Measurements from ENCODE around the gene GRIN2A. TPM values are rescaled to one million over a fixed set of nuclear protein-coding genes. Genes with fewer than 3 reads are reported as not detected.

GRIN2A gene
- polyA plus RNA-seq, 1 donor (not counting 4 experiments of a cell fraction or from before 2014, with no cell fraction given) = 0.01 TPM

DNA sequence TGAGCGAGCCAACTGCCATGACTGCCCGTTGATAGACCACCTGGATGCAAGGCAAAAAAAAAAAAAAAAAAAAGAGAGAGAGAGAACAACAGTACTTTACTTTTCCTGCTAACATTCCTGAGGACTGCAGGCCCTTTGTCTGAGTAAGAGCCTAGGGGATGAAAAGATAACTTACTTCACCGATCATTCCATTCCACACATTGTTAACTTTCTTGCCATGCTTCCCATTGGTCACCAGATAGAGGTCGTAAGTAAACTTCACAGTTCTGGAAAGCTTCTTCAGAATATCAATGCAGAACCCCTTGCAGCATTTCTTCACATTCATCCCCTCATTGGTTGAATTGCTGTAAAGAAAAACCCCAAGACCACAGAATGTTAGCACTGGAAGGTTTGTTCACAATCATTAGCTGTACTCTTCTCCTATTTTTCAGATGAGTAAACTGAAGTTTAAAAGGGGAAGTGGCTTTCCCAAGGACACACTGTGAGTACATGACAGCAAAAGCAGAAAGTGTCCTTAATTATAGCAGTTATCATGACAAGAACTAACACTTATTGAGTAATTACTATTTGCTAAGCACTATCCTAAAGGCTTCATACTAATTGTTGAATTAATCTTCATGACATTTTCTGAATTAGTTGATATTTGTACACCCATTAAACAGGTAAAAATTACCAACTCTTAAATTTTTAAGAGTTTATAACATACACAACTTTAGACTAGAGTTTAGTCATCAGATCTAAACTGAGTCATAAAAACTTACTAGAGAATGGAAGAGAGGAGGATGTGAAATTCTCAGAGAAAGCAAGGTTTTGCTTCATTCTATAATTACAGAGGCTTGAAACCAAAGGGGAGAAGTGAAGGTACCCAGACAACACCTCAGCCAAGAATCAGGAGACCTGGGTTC is 341.2 kb downstream of the GRIN2A start:
- no peaks in the 10 kb centered on the region for H3K79me2 ChIP-seq (ENCODE audit: control insufficient read depth, insufficient read depth, low read length)
- no peak overlapping the region for H3K4me3 ChIP-seq (ENCODE audit: control insufficient read depth in 2 of 3, extremely low read depth in 1 of 3, insufficient read depth in 2 of 3, low read depth in 1 of 3, low read length in 3 of 3)
- no peaks in the 10 kb centered on the region for H3K36me3 ChIP-seq (ENCODE audit: control insufficient read depth in 2 of 2, extremely low read depth in 1 of 2, insufficient read depth in 2 of 2, low read length in 2 of 2)
- no peaks in the 10 kb centered on the region for H3K27me3 ChIP-seq (ENCODE audit: control insufficient read depth, extremely low read depth, insufficient read depth, low read length)
- no peak overlapping the region for H3K9ac ChIP-seq (ENCODE audit: control insufficient read depth, extremely low read depth, insufficient read depth, low read length)
- H4K20me1 ChIP-seq (ENCODE audit: control insufficient read depth, extremely low read depth, insufficient read depth, low read length) = no peaks in the 10 kb centered on the region
- H3K4me2 ChIP-seq (ENCODE audit: control insufficient read depth, extremely low read depth, insufficient read depth, low read depth, low read length) = no peak overlapping the region
- dilution Hi-C loops (cut with MboI; ENCODE audit: extremely low pct_ligation_motif_present, low sequenced_read_pairs) = no loop called here
- no peak overlapping the region for H3K27ac ChIP-seq (ENCODE audit: control insufficient read depth, insufficient read depth, low read length)
- H3K4me1 ChIP-seq (ENCODE audit: control insufficient read depth, extremely low read depth, insufficient read depth, low read length) = peaks cover 14% of the 10 kb centered on the region
- H3K9me3 ChIP-seq (ENCODE audit: control insufficient read depth, low read depth, low read length) = no peaks in the 10 kb centered on the region
- FAIRE-seq (no peak), DNase-seq (ENCODE audit: low read depth, low spot score) (no peak)
- TF ChIP-seq EZH2 (IDR thresholded peaks at IDR 0.05; ENCODE audit: low read length) = no peak
- no peaks in the 10 kb centered on the region for H3K9me1 ChIP-seq (ENCODE audit: control insufficient read depth, extremely low read depth, insufficient read depth, low read length)
- H2AFZ ChIP-seq (ENCODE audit: control insufficient read depth, low read length) = no peak overlapping the region

DNA sequence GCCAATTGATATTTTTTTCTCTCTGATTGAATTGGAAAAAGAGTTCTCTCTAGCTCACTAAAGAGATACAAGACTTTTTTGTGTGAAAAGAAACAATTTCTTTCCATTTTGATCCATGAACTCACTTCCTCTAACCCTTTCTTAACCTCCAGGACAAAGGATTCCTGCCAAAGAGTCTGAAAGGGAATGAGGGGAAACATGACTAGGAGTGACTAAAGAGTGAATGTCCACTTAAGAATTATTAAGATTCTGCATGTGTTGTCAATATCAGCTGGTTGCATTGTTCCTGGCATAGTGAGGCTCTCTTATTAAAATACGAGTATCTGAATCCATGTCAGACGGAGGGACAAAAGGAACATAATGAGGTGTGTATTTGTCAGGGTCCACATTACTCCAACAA is 344.7 kb downstream of the GRIN2A start:
- TF ChIP-seq, protein P1, sequence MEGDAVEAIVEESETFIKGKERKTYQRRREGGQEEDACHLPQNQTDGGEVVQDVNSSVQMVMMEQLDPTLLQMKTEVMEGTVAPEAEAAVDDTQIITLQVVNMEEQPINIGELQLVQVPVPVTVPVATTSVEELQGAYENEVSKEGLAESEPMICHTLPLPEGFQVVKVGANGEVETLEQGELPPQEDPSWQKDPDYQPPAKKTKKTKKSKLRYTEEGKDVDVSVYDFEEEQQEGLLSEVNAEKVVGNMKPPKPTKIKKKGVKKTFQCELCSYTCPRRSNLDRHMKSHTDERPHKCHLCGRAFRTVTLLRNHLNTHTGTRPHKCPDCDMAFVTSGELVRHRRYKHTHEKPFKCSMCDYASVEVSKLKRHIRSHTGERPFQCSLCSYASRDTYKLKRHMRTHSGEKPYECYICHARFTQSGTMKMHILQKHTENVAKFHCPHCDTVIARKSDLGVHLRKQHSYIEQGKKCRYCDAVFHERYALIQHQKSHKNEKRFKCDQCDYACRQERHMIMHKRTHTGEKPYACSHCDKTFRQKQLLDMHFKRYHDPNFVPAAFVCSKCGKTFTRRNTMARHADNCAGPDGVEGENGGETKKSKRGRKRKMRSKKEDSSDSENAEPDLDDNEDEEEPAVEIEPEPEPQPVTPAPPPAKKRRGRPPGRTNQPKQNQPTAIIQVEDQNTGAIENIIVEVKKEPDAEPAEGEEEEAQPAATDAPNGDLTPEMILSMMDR (optimal IDR thresholded peaks at IDR 0.05 in 1 of 3, IDR thresholded peaks at IDR 0.05 in 1 of 3, conservative IDR thresholded peaks at IDR 0.05 in 1 of 3; ENCODE audit: extremely low read depth in 1 of 3, insufficient read depth in 2 of 3, low read length in 3 of 3) = no peak
- no peak for TF ChIP-seq EZH2 (IDR thresholded peaks at IDR 0.05; ENCODE audit: low read length)
- no peak overlapping the region for H2AFZ ChIP-seq (ENCODE audit: control insufficient read depth, low read length)
- H3K27ac ChIP-seq (ENCODE audit: control insufficient read depth, insufficient read depth, low read length) = no peak overlapping the region
- FAIRE-seq = no peak
- dilution Hi-C loops (cut with MboI; ENCODE audit: extremely low pct_ligation_motif_present, low sequenced_read_pairs) = no loop called here
- H3K9me1 ChIP-seq (ENCODE audit: control insufficient read depth, extremely low read depth, insufficient read depth, low read length) = no peaks in the 10 kb centered on the region
- no peaks in the 10 kb centered on the region for H3K9me3 ChIP-seq (ENCODE audit: control insufficient read depth, low read depth, low read length)
- H3K4me2 ChIP-seq (ENCODE audit: control insufficient read depth, extremely low read depth, insufficient read depth, low read depth, low read length) = no peak overlapping the region
- H3K9ac ChIP-seq (ENCODE audit: control insufficient read depth, extremely low read depth, insufficient read depth, low read length) = no peak overlapping the region
- DNase-seq (ENCODE audit: low read depth, low spot score) = no peak
- H3K4me3 ChIP-seq (ENCODE audit: control insufficient read depth in 2 of 3, extremely low read depth in 1 of 3, insufficient read depth in 2 of 3, low read depth in 1 of 3, low read length in 3 of 3) = no peak overlapping the region
- H3K27me3 ChIP-seq (ENCODE audit: control insufficient read depth, extremely low read depth, insufficient read depth, low read length) = no peaks in the 10 kb centered on the region
- no peaks in the 10 kb centered on the region for H3K36me3 ChIP-seq (ENCODE audit: control insufficient read depth in 2 of 2, extremely low read depth in 1 of 2, insufficient read depth in 2 of 2, low read length in 2 of 2)
- no peaks in the 10 kb centered on the region for H4K20me1 ChIP-seq (ENCODE audit: control insufficient read depth, extremely low read depth, insufficient read depth, low read length)
- no peaks in the 10 kb centered on the region for H3K79me2 ChIP-seq (ENCODE audit: control insufficient read depth, insufficient read depth, low read length)
- H3K4me1 ChIP-seq (ENCODE audit: control insufficient read depth, extremely low read depth, insufficient read depth, low read length) = no peaks in the 10 kb centered on the region

Measured in keratinocyte (primary cell).